ENCODE measurements around the gene FYN. TPM values are rescaled to one million over a fixed set of nuclear protein-coding genes. Genes with fewer than 3 reads are reported as not detected.
A peak's percentile ranks its signal among the peaks of the same experiment; 100 is the strongest.

The FYN gene
- total and polyA plus RNA-seq, 2 donors from 2014 or later: 34.5 to 52.4 TPM

DNA sequence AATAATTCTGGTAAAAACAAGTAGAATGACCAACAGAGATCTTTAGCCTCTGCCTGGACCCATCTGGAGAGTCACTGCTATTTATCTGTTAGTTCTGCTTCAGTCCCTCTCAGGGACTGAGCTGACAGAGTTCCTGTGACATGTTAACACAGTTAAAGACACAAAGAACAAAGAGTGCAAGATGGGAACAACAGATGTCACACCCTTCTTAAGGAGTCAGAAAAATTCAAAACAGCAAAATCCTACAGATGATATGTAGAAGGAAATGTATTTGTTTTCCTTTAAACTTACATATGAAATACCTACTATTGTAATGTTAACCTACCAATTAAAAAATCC is 102.2 kb downstream of the FYN start:
- Histone ChIP-seq H3K27me3 (ENCODE audit: control insufficient read depth, insufficient read depth, low read length) (no peaks in the 10 kb centered on the region), H3K9ac (ENCODE audit: low read length in 3 of 3) (no peak overlapping the region), H3K4me3 (ENCODE audit: low read length in 3 of 3) (no peak overlapping the region), H3K9me3 (ENCODE audit: control insufficient read depth in 2 of 3, insufficient read depth in 1 of 3, low read length in 3 of 3) (no peaks in the 10 kb centered on the region), H3K4me1 (ENCODE audit: control insufficient read depth in 2 of 3, insufficient read depth in 2 of 3, low read depth in 1 of 3, low read length in 3 of 3) (peaks cover 0 to 2% (median 0%) of the 10 kb centered on the region in 3 donors), H3K27ac (ENCODE audit: low read depth in 2 of 2, low read length in 2 of 2) (no peak overlapping the region), H3K36me3 (ENCODE audit: control insufficient read depth in 2 of 3, insufficient read depth in 3 of 3, low read length in 3 of 3) (no peaks in the 10 kb centered on the region)
- intact Hi-C loops (cut with DNase I): no loop called here
- TF ChIP-seq, protein P1, sequence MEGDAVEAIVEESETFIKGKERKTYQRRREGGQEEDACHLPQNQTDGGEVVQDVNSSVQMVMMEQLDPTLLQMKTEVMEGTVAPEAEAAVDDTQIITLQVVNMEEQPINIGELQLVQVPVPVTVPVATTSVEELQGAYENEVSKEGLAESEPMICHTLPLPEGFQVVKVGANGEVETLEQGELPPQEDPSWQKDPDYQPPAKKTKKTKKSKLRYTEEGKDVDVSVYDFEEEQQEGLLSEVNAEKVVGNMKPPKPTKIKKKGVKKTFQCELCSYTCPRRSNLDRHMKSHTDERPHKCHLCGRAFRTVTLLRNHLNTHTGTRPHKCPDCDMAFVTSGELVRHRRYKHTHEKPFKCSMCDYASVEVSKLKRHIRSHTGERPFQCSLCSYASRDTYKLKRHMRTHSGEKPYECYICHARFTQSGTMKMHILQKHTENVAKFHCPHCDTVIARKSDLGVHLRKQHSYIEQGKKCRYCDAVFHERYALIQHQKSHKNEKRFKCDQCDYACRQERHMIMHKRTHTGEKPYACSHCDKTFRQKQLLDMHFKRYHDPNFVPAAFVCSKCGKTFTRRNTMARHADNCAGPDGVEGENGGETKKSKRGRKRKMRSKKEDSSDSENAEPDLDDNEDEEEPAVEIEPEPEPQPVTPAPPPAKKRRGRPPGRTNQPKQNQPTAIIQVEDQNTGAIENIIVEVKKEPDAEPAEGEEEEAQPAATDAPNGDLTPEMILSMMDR (IDR thresholded peaks at IDR 0.05; ENCODE audit: borderline replicate concordance, extremely low read depth, insufficient read depth): no peak
- no peak for DNase-seq
- FAIRE-seq: no peak

DNA sequence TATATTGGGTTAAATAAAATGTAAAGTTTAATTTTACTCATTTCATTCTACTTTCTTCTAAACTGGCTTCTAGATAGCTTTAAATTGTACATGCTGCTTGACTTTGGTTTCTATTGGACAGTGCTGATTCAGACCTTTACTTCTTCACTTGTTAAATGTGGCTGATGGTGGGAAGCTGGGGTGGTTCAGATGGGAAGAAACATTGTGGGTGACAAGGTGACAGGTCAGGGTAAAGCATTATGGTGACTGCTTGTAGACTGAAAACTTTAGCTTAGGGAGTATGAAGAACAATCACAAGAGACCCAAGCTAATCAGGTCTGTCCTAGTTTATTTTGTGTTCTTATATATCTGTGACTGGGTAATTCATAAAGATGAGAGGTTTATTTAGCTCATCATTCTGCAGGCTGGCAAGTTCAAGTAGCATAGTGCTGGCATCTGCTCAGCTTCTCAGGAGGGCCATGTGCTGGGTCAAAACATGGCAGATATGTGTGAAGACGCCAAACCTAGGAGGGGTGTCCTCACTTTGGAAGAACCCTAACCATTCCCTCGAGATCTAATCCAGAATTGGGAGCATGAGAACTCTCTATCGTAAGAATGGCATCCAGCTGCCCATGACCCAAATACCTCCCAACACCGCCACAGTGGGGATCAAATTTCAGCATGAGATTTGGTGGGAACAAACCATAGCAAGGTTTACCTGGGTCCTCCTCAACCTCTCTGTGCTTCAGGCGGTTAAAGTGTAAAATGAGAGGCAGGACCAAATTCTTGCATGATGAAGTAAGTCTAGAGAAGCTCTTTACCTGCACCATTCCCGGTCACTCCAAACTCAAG is 102.8 kb downstream of the FYN start:
- DNase-seq (peak in 1 of 5 donors; percentile 43), FAIRE-seq (no peak)
- intact Hi-C loops (cut with DNase I): no loop called here
- Histone ChIP-seq H3K27me3 (ENCODE audit: control insufficient read depth, insufficient read depth, low read length) (no peaks in the 10 kb centered on the region), H3K4me3 (ENCODE audit: low read length in 3 of 3) (no peak overlapping the region), H3K9ac (ENCODE audit: low read length in 3 of 3) (no peak overlapping the region), H3K36me3 (ENCODE audit: control insufficient read depth in 2 of 3, insufficient read depth in 3 of 3, low read length in 3 of 3) (no peaks in the 10 kb centered on the region), H3K9me3 (ENCODE audit: control insufficient read depth in 2 of 3, insufficient read depth in 1 of 3, low read length in 3 of 3) (no peaks in the 10 kb centered on the region), H3K27ac (ENCODE audit: low read depth in 2 of 2, low read length in 2 of 2) (no peak overlapping the region), H3K4me1 (ENCODE audit: control insufficient read depth in 2 of 3, insufficient read depth in 2 of 3, low read depth in 1 of 3, low read length in 3 of 3) (peaks cover 0 to 2% (median 0%) of the 10 kb centered on the region in 3 donors)
- TF ChIP-seq, protein P1 (IDR thresholded peaks at IDR 0.05; ENCODE audit: borderline replicate concordance, extremely low read depth, insufficient read depth): no peak

DNA sequence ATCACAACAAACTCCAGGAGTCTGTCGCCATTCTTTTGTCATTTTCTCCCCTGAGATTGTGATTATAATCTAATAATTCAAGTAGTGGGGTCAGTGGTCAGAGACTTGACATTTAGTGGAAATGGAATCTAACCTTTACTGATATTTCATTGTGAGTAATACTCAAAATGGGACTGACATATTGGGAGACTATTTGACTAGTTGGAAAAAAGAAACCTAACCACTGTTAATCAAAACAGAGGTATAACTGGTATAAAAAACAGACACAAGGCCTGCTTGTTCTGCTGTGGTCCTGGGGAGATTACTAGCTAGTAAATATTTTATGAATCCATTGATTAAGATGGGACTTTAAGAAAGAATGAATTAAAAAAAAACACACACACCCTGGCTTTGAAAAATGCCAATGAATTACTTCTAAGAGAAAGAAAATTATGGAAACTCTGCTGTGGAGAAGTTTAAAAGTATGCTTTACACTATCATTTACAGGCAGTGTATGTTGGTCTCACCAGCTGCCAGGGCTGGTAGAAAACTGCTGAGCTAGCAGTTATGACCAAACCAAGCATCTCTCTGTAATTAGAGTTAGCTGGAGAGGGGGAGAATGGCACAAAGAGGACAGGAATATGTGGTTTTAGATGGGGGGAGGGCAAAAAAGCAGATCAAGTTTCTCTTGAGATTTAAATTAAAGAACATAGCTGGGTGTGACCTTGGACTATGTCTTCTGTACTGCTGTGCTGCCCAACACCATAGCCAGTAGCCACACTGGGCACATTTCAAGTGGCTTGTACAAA is 103.7 kb downstream of the FYN start:
- intact Hi-C loops (cut with DNase I): no loop called here
- H3K9ac ChIP-seq (ENCODE audit: low read length in 3 of 3): no peak overlapping the region
- DNase-seq (peak in 2 of 5 donors; percentile 59 to 67), FAIRE-seq (no peak)
- H3K36me3 ChIP-seq (ENCODE audit: control insufficient read depth in 2 of 3, insufficient read depth in 3 of 3, low read length in 3 of 3): no peaks in the 10 kb centered on the region
- no peak overlapping the region for H3K27ac ChIP-seq (ENCODE audit: low read depth in 2 of 2, low read length in 2 of 2)
- no peak overlapping the region for H3K4me3 ChIP-seq (ENCODE audit: low read length in 3 of 3)
- no peaks in the 10 kb centered on the region for H3K27me3 ChIP-seq (ENCODE audit: control insufficient read depth, insufficient read depth, low read length)
- peaks cover 0 to 2% (median 0%) of the 10 kb centered on the region in 3 donors for H3K4me1 ChIP-seq (ENCODE audit: control insufficient read depth in 2 of 3, insufficient read depth in 2 of 3, low read depth in 1 of 3, low read length in 3 of 3)
- H3K9me3 ChIP-seq (ENCODE audit: control insufficient read depth in 2 of 3, insufficient read depth in 1 of 3, low read length in 3 of 3): no peaks in the 10 kb centered on the region
- TF ChIP-seq, protein P1 (IDR thresholded peaks at IDR 0.05; ENCODE audit: borderline replicate concordance, extremely low read depth, insufficient read depth): no peak
